HepG2 (cell line): Measurements from ENCODE around the gene ATRNL1.

Experiments
- ATF6 ChIP-seq: sonication (generic); formaldehyde crosslinking; conservative IDR thresholded peaks from 2 replicates; pipeline ENCODE4 v1.4.0; 2020; ENCODE audit warnings: missing genetic modification reagents
- CTCF ChIP-seq: sonication (generic); formaldehyde crosslinking; IDR thresholded peaks from 2 replicates; pipeline ENCODE4 v1.5.0; 2020; ENCODE audit warnings: mild to moderate bottlenecking, missing genetic modification reagents, moderate library complexity
- JUND ChIP-seq: sonication (generic); formaldehyde crosslinking; IDR thresholded peaks from 2 replicates; pipeline ENCODE4 v1.8.0; 2022; ENCODE audit warnings: mild to moderate bottlenecking, missing genetic modification reagents
- MEF2D ChIP-seq: sonication (generic); formaldehyde crosslinking; IDR thresholded peaks from 2 replicates; pipeline ENCODE4 v1.5.1; 2020; ENCODE audit warnings: mild to moderate bottlenecking, missing genetic modification reagents
- ZNF12 ChIP-seq: sonication (generic); formaldehyde crosslinking; IDR thresholded peaks from 2 replicates; pipeline ENCODE4 v1.5.0; 2020; ENCODE audit warnings: missing genetic modification reagents
- ZNF30 ChIP-seq: sonication (generic); formaldehyde crosslinking; IDR thresholded peaks from 2 replicates; pipeline ENCODE4 v1.5.0; 2020; ENCODE audit warnings: mild to moderate bottlenecking, missing genetic modification reagents
- ZNF547 ChIP-seq: sonication (generic); formaldehyde crosslinking; IDR thresholded peaks from 2 replicates; pipeline ENCODE4 v1.5.1; 2020; ENCODE audit warnings: mild to moderate bottlenecking, missing genetic modification reagents
- ZNF747 ChIP-seq: sonication (generic); formaldehyde crosslinking; IDR thresholded peaks from 2 replicates; pipeline ENCODE4 v1.8.1; 2023; ENCODE audit warnings: missing genetic modification reagents, mild to moderate bottlenecking, borderline replicate concordance

GRCh38 chr10:115095758-115096157, 2.6 kb downstream of the ATRNL1 start:
- TF ChIP-seq ATF6 (CRISPR knock-in tag) (no peak), ZNF747 (CRISPR knock-in tag) (no peak), ZNF547 (CRISPR knock-in tag) (no peak), JUND (CRISPR knock-in tag) (no peak), ZNF12 (CRISPR knock-in tag) (no peak), CTCF (CRISPR knock-in tag) (no peak), ZNF30 (no peak), MEF2D (CRISPR knock-in tag) (no peak)
